ENCODE results near the gene PAPOLA.

- no peak for TF ChIP-seq CTCF (conservative IDR thresholded peaks at IDR 0.05; ENCODE audit: low read length)
- no peak for TF ChIP-seq EZH2phosphoT487 (IDR thresholded peaks at IDR 0.05; ENCODE audit: borderline replicate concordance, low read depth, low read length)
Measured at GRCh38 chr14:96538990-96539317, 36.8 kb downstream of the PAPOLA start.
